ENCODE data around the gene DNAJC5G.
"Not testable (repeated sequence)": the region's sequence is repeated elsewhere in the genome, so short reads cannot be mapped to it uniquely, and the experiment has no call there.

DNAJC5G gene

GRCh38 chr2:27265536-27265870 lies 9.7 kb upstream of the DNAJC5G start:
- no peak overlapping the region for H3K27ac ChIP-seq
- H3K9me3 ChIP-seq (replicated peaks in 1 of 11) = no peaks in the 10 kb centered on the region
- H3K36me3 ChIP-seq = no peaks in the 10 kb centered on the region
- H3K9ac ChIP-seq = no peak overlapping the region
- TF ChIP-seq Cebpa-rat (IDR thresholded peaks at IDR 0.05) = no peak
- peaks cover 71 to 98% (median 87%) of the 10 kb centered on the region in 11 experiments for H3K27me3 ChIP-seq
- H4K20me1 ChIP-seq = peaks cover 0 to 48% (median 34%) of the 10 kb centered on the region in 11 experiments; a peak in 19 of 22 replicates
- peaks cover 28 to 42% (median 36%) of the 10 kb centered on the region in 10 experiments for H3K4me1 ChIP-seq
- H3K4me3 ChIP-seq = peak overlapping the region in 3 of 10 experiments; percentile 53 to 65 (median 64); a peak in 3 of 20 replicates
- peak overlapping the region; percentile 97 to 99 (median 98); a peak in 19 of 22 replicates for H3K4me2 ChIP-seq

- not testable (repeated sequence) for H3K9me3 ChIP-seq (replicated peaks in 1 of 11); H3K27ac ChIP-seq; H3K36me3 ChIP-seq; H3K4me3 ChIP-seq; H3K9ac ChIP-seq
- peaks cover 0 to 22% (median 14%) of the 10 kb centered on the region in 11 experiments; a peak in 18 of 22 replicates for H4K20me1 ChIP-seq
- H3K4me2 ChIP-seq = peak overlapping the region in 2 of 11 experiments; percentile 9 to 36; a peak in 1 of 22 replicates
- H3K27me3 ChIP-seq = peaks cover 43 to 73% (median 60%) of the 10 kb centered on the region in 11 experiments
- H3K4me1 ChIP-seq = peaks cover 17 to 31% (median 22%) of the 10 kb centered on the region in 10 experiments
Measured at GRCh38 chr2:27268296-27268695, 6.9 kb upstream of the DNAJC5G start.

GRCh38 chr2:27270131-27270530 lies 5.1 kb upstream of the DNAJC5G start:
- no peak overlapping the region for H3K9ac ChIP-seq
- H4K20me1 ChIP-seq = peaks cover 0 to 4% (median 0%) of the 10 kb centered on the region in 11 experiments; a peak in 2 of 22 replicates
- peaks cover 25 to 55% (median 42%) of the 10 kb centered on the region in 11 experiments for H3K27me3 ChIP-seq
- H3K4me2 ChIP-seq = peak overlapping the region in 2 of 11 experiments; percentile 23 to 31; a peak in 2 of 22 replicates
- H3K36me3 ChIP-seq = no peaks in the 10 kb centered on the region
- no peaks in the 10 kb centered on the region for H3K9me3 ChIP-seq (replicated peaks in 1 of 11)
- H3K4me1 ChIP-seq = peaks cover 0 to 12% (median 3%) of the 10 kb centered on the region in 10 experiments; a peak in 12 of 20 replicates
- no peak overlapping the region for H3K27ac ChIP-seq
- TF ChIP-seq Cebpa-rat (IDR thresholded peaks at IDR 0.05) = no peak
- H3K4me3 ChIP-seq = no peak overlapping the region

GRCh38 chr2:27270670-27271069 lies 4.6 kb upstream of the DNAJC5G start:
- Histone ChIP-seq H3K4me1 (peaks cover 0 to 9% (median 0%) of the 10 kb centered on the region in 10 experiments; a peak in 3 of 20 replicates), H3K27me3 (peaks cover 20 to 49% (median 36%) of the 10 kb centered on the region in 11 experiments), H3K36me3 (no peaks in the 10 kb centered on the region), H3K9me3 (replicated peaks in 1 of 11) (no peaks in the 10 kb centered on the region), H3K4me2 (peak overlapping the region in 3 of 11 experiments; percentile 23 to 56 (median 31); a peak in 5 of 22 replicates), H4K20me1 (no peaks in the 10 kb centered on the region), H3K27ac (no peak overlapping the region), H3K9ac (no peak overlapping the region), H3K4me3 (no peak overlapping the region)
- no peak for TF ChIP-seq Cebpa-rat (IDR thresholded peaks at IDR 0.05)

DNA sequence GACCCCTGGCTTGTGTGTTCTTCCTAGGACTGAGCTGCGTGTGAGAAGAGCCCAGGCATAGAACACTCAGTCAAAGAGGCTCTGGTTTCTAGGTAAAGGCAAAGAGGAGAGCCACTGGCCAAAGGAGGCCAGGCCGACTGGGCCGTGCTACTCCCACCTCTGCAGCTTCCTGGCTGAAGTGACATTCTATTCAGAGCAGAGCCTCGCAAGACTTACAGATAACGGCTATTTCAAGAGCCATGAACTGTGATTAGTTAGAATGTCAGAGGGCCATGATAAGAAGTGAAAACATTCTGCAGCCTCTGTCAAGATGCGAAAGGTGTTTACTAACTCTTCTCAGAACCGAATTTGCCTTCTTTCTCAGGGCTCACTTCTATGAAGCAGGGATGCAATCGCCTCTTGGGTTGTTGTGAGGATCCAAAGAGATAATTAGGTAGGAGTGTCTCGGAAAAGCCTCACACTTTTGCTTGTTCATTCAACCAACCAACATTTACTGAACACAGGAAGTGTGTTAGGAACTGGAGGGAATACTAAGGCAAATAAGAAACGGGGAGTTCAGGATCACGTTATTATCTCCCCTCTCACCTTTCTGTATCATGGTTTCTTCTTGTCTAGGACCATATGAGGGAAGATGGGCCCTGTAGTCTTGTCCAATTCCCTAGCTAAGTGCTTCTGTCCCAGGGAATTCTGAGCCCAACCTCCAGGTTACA lies 3.4 kb upstream of the DNAJC5G start:
- H3K4me2 ChIP-seq = no peak overlapping the region
- no peaks in the 10 kb centered on the region for H4K20me1 ChIP-seq
- H3K27me3 ChIP-seq = peaks cover 8 to 38% (median 25%) of the 10 kb centered on the region in 11 experiments; a peak in 21 of 22 replicates
- H3K4me1 ChIP-seq = peaks cover 0 to 9% (median 0%) of the 10 kb centered on the region in 10 experiments; a peak in 3 of 20 replicates
- H3K36me3 ChIP-seq = no peaks in the 10 kb centered on the region
- H3K27ac ChIP-seq = no peak overlapping the region
- TF ChIP-seq Cebpa-rat (IDR thresholded peaks at IDR 0.05) = no peak
- H3K4me3 ChIP-seq = no peak overlapping the region
- no peak overlapping the region for H3K9ac ChIP-seq
- no peaks in the 10 kb centered on the region for H3K9me3 ChIP-seq (replicated peaks in 1 of 11)

GRCh38 chr2:27272537-27273522 lies 2.4 kb upstream of the DNAJC5G start:
- not testable (repeated sequence) for H3K9ac ChIP-seq; H4K20me1 ChIP-seq; H3K27ac ChIP-seq; H3K4me1 ChIP-seq; H3K4me3 ChIP-seq; H3K36me3 ChIP-seq; H3K9me3 ChIP-seq (replicated peaks in 1 of 11)
- Histone ChIP-seq H3K27me3 (peaks cover 0 to 28% (median 15%) of the 10 kb centered on the region in 11 experiments; a peak in 11 of 22 replicates), H3K4me2 (peak overlapping the region in 1 of 11 experiments; percentile 2; a peak in 1 of 22 replicates)

GRCh38 chr2:27278010-27278409 lies 2.8 kb downstream of the DNAJC5G start:
- no peak for TF ChIP-seq Cebpa-rat (IDR thresholded peaks at IDR 0.05)
- no peak overlapping the region for H3K27ac ChIP-seq

DNA sequence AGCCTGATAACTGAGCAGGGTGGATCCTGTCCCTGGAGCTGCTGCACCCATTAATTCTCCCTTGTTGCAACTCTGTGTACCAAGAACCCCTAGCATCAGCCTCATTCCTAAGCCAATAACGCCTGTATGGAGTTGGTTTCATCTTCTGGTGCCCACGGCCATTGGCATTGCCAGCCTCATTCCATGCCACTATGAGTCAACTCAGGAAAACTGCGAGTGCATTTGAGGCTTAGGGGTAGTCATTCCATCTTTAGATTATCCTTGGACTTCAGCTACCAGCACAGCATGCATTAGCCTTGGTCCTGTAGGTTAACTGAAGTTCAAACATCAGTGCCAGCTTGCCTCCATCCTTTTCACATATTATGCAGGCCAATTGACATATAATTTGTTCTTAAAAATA lies 5.6 kb downstream of the DNAJC5G start:
- no peaks in the 10 kb centered on the region for H3K9me3 ChIP-seq (replicated peaks in 1 of 11)
- peaks cover 0 to 17% (median 9%) of the 10 kb centered on the region in 10 experiments; a peak in 12 of 20 replicates for H3K4me1 ChIP-seq
- no peak overlapping the region for H3K4me3 ChIP-seq
- H3K27ac ChIP-seq = no peak overlapping the region
- no peak overlapping the region for H3K4me2 ChIP-seq
- no peak for TF ChIP-seq Cebpa-rat (IDR thresholded peaks at IDR 0.05)
- H3K36me3 ChIP-seq = no peaks in the 10 kb centered on the region
- H3K27me3 ChIP-seq = no peaks in the 10 kb centered on the region
- no peak overlapping the region for H3K9ac ChIP-seq
- no peaks in the 10 kb centered on the region for H4K20me1 ChIP-seq

More at GRCh38 chr2:27278010-27278409, 2.8 kb downstream of the DNAJC5G start:
- Histone ChIP-seq H3K9ac (no peak overlapping the region), H4K20me1 (no peaks in the 10 kb centered on the region), H3K27me3 (no peaks in the 10 kb centered on the region), H3K36me3 (no peaks in the 10 kb centered on the region), H3K4me2 (no peak overlapping the region), H3K4me3 (no peak overlapping the region), H3K9me3 (replicated peaks in 1 of 11) (no peaks in the 10 kb centered on the region), H3K4me1 (peaks cover 0 to 17% (median 9%) of the 10 kb centered on the region in 10 experiments; a peak in 12 of 20 replicates)

DNA sequence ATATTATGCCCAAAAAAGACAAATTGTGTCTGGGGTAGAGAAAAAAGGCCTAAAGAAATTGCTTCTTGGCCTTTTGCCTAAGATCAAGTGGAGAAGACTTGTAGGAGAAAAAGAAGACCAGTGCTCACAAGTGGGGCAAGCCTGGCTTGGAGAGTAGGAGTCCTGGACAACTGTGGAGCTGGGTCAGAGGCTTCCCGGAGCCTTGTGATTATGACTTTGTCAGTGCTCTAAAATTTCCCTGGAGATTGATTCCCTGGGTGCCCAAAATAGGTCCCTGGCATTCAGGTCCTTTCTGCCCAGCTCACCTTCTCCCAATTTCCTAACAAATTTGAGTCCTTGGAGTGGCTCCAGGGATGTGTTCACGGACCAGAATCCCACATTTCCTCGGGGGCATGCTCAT lies 6.2 kb downstream of the DNAJC5G start:
- Histone ChIP-seq H3K27ac (no peak overlapping the region), H4K20me1 (no peaks in the 10 kb centered on the region), H3K27me3 (no peaks in the 10 kb centered on the region), H3K4me2 (no peak overlapping the region), H3K4me1 (peaks cover 0 to 17% (median 9%) of the 10 kb centered on the region in 10 experiments; a peak in 12 of 20 replicates), H3K36me3 (no peaks in the 10 kb centered on the region), H3K9me3 (replicated peaks in 1 of 11) (no peaks in the 10 kb centered on the region), H3K4me3 (no peak overlapping the region), H3K9ac (peak overlapping the region in 1 of 11 experiments; percentile 4; a peak in 1 of 22 replicates)
- no peak for TF ChIP-seq Cebpa-rat (IDR thresholded peaks at IDR 0.05)

All from BLaER1 treated with 17β-estradiol and CSF1 and Interleukin-3, amounts not matched to agents 10 nM and 100 nM (cell line).